GM18511 (cell line): Measurements from ENCODE around the gene CASP14.
"Not testable (repeated sequence)": the region's sequence is repeated elsewhere in the genome, so short reads cannot be mapped to it uniquely, and the experiment has no call there.

ENCODE experiments used
- ATAC-seq: cut with Tn5 transposase; IDR thresholded peaks from one replicate; pipeline ENCODE4 v1.9.1; 2021; ENCODE audit warnings: mild to moderate bottlenecking, moderate library complexity; ENCODE audit not compliant: unreplicated experiment

The CASP14 gene, protein sequence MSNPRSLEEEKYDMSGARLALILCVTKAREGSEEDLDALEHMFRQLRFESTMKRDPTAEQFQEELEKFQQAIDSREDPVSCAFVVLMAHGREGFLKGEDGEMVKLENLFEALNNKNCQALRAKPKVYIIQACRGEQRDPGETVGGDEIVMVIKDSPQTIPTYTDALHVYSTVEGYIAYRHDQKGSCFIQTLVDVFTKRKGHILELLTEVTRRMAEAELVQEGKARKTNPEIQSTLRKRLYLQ

DNA sequence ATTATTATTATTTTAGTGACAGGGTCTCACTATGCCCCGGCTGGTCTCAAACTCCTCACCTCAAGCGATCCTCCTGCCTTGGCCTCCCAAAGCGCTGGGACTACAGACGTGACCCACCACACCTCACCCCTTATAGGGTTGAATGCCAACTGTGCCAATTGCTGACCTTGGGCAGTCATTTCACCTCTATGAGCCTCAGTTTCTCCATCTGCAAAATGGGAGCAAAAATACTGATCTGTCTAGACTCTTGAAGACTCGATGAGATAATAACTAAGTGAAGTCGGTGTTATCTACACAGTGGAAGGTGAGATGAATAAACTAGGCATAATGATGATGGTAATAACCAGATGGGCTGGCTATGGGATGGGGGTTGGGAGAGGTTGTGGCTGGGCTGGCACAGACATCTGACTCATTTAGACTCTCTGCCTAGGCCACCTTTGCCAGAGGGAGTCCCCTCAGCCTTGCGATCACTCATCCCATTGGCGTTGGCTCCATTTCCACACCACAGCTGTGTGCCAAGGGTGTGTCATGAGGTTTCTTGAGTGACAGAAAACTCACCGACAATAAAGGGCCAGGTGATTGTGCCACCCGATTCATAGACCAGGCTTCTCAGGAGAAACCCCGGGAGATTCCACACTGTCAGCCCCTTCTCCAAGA, at the start of gene CASP14:
CASP14 (plus strand) TSS at position 596 of the 657 bp plus-strand sequence. CDS start 2,772 bp downstream, outside the sequence.
- no peak for ATAC-seq

DNA sequence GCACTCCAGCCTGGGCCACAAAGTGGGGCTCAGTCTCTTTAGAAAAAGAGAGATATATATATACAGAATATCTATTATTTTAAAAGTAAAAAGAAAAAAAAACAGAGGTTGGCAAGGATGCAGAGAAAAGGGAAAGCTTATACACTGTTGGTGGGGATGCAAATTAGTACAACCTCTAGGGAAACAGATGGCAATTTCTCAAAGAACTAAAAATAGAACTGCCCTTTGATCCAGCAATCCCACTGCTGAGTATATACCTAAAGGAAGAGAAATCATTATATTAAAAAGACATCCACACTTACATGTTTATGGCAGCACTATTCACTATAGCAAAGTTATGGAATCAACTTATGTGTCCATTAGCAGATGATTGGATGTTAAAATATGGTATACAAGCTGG, 41.0 kb upstream of the CASP14 start:
- no peak for ATAC-seq

GRCh38 chr19:15010501-15011300, 38.6 kb upstream of the CASP14 start:
- no peak for ATAC-seq

DNA sequence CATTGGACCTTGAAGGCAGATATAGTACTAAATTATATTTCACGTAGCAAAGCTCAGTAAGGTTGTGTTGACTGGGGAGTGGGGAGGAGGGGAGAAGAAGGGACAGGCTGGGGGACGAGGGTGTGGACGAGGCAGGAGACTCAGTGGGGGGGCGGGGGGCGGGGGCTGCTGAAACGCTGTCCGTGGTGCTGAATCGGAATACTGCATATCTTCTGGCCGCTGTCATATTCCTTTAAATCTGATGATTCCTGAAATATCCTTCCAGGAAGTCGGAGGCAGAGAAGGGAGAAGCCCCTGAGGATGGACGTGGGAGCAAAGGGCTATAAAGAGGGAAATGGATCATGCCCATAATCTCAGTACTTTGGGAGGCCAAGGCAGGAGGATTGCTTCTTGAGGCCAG, 34.7 kb upstream of the CASP14 start:
- no peak for ATAC-seq

DNA sequence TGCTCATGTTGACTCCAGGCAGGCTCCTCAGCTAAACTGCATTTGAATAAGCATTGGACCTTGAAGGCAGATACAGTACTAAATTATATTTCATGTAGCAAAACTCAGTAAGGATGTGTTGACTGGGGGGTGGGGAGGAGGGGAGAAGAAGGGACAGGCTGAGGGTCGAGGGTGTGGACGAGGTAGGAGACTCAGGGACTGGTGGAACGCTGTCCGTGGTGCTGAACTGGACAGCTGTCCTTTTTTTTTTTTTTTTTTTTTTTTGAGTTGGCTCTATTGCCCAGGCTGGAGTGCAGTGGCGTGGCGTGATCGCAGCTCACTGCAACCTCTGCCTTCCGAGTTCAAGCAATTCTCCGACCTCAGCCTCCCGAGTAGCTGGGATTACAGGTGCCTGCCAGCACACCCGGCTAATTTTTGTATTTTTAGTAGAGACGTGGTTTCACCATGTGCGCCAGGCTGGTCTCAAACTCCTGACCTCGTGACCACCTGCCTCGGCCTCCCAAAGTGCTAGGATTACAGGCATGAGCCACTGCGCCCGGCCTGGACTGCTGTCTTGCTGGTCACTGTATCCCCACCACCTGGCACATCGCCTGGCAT, 33.2 kb upstream of the CASP14 start:
- no peak for ATAC-seq

GRCh38 chr19:15018836-15019235, 30.4 kb upstream of the CASP14 start:
- ATAC-seq: not testable (repeated sequence)

DNA sequence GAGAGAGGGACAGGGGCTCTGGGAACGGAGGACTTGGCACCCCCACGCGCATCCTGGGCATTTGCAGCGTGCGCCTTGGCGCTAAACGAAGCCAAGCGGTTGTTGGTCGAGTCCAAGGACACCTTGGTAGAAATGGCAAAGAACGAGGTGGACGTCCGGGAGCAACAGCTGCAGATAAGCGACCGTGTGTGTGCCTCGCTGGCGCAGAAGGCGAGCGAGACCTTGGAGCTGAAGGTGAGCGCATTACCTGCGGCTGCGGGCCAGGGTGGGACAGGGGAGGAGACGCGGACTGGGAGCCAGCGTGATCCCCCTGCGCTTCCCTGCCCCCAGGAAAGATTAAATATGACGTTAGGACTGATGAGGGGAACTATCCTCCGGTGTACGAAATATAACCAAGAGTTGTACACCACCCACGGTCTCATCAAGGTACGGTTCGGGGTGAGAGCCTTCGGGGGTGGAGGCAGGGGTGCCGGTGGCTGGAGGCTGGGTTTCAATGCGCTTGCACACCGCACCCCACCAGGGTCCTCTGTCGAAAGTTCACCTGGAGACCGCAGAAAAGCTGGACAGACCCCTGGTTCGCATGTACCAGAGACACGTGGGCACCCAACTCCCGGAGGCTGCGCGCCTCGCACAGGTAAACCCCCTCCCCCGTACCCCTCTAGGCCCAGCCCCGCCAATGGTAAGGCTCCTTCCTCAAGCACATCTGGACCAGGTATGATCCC, 27.8 kb upstream of the CASP14 start:
- no peak for ATAC-seq

DNA sequence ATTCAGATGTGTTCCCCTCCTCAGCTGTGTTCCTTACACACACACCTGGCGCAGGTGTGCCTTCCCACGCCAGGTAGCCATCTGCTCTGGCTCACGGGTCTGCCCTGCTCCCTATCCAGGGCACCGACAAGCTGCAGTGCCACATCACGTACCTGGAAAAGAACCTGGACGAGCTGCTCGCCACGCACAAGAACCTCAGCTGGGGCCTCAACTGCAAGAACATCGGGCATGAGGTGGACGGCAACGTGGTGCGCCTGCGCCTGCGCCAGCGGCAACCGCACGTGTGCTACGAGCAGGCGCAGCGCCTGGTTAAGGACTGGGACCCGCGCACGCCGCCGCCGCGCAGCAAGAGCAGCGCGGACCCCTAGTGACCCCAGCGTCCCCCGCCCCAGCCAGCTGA, 26.5 kb upstream of the CASP14 start:
- no peak for ATAC-seq

DNA sequence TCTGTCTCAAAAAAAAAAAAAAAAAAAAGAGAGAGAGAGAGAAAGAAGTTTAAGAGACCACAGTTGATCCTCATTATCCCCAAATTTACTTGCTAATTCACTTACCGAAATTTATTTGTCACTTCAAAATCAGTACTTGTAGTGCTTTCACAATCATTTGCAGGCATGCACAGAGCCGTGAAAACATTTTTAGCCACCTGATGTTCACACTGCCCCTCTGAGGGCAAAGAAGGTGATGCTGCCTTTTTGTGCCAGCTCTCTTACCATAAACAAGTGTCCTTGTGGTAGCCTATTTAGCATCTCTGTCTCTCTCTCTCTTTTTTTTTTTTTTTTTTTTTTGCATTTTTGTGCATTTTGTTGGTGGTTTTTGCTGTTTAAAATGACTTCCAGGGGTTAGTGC, 24.1 kb upstream of the CASP14 start:
- no peak for ATAC-seq

- no peak for ATAC-seq
Observed at GRCh38 chr19:15028490-15028889, 20.8 kb upstream of the CASP14 start.

GRCh38 chr19:15031675-15032074, 17.6 kb upstream of the CASP14 start:
- no peak for ATAC-seq

- ATAC-seq: no peak
Observed at GRCh38 chr19:15035795-15036311, 13.4 kb upstream of the CASP14 start.

GRCh38 chr19:15037586-15037985, 11.7 kb upstream of the CASP14 start:
- no peak for ATAC-seq

- ATAC-seq: no peak
Observed at GRCh38 chr19:15038294-15038693, 11.0 kb upstream of the CASP14 start.

DNA sequence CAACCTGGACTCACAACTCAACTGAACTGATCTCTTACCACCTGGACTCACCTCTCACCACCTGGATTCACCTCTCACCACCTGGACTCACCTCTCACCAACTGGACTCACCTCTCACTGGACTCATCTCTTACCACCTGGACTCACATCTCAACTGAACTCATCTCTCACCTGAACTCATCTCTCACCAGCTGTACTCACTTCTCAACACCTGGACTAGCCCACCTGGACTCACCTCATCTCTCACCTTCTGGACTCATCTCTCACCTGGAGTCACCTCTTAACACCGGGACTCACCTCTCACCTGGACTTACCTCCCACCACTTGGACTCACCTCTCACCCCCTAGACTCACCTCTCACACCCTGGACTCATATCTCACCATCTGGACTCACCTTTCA, 7.3 kb upstream of the CASP14 start:
- ATAC-seq: no peak

DNA sequence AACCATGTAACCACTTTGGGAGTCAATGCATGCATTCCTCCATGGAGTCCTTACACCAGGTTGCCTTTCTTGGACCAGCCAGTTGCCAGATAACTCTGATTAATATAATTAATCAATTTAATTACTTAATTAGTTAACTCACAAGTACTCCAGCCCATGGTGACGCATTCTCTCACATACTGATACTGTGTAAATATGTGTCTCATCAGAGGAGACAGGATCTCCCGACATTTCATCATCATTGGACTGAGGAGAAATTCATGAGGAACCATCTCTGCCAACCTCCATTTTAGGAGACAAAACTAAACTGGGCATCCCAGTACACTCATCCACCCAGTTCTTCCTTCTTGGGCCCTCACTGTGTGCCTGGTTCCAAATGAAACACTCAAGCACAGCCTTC, 6.5 kb upstream of the CASP14 start:
- ATAC-seq: no peak

- no peak for ATAC-seq
Observed at GRCh38 chr19:15045506-15045905, 3.8 kb upstream of the CASP14 start.

- ATAC-seq: no peak
Observed at GRCh38 chr19:15047680-15048079, 1.6 kb upstream of the CASP14 start.

GRCh38 chr19:15048128-15048527, 1.2 kb upstream of the CASP14 start:
- ATAC-seq: no peak

DNA sequence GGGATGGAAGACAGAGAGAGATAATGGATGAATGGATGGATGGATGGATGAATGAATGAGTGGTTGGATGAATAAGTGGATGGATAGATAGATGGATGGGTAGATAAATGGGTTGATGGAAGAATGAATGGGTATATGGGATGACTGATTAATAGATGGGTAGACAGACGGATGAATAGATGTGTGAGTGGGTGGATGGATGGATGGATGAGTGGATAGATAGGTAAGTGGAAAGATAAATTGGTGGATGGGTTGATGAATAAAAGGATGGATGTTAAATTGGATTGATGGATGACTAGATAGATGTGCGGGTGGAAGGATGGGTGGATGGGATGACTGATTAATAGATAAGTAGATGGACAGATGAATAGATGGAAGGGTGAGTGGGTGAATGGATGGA, 1.4 kb downstream of the CASP14 start:
- ATAC-seq: no peak

DNA sequence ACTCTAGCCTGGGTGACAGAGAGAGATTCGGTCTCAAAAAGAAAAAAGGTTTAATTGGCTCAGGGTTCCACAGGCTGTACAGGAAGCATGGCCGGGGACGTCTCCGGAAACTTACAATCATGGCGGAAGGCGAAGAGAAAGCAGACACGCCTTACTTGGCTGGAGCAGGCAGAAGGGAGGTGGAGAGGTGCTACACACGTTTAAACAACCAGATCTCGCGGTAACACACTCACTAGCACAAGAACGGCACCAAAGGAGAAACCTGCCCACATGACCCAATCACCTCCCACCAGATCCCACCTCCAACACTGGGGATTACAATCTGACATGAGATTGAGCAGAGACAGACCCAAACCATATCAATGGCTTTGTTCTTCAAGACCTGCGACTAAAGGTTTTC, 12.8 kb downstream of the CASP14 start:
- no peak for ATAC-seq
